Mesothelial cell of epicardium (in vitro differentiated cells): ENCODE measurements around the gene SNRPA1. TPM values are rescaled to one million over a fixed set of nuclear protein-coding genes. Genes with fewer than 3 reads are reported as not detected.

ENCODE experiments used
- DNase-seq, 2 experiments: peaks; one replicate each; pipeline ENCODE4 v3.0.0; 2021; ENCODE audit warnings: low spot score in 2 of 2; ENCODE audit not compliant: unreplicated experiment in 2 of 2
- H3K27ac Mint-ChIP-seq: 2 replicates; pipeline ENCODE4 v1.8.0; 2021; ENCODE audit warnings: mixed read lengths
- H3K27me3 Mint-ChIP-seq: 2 replicates; pipeline ENCODE4 v1.8.0; 2021; ENCODE audit warnings: low read depth, mixed read lengths
- H3K36me3 Mint-ChIP-seq: 2 replicates; pipeline ENCODE4 v1.8.0; 2021; ENCODE audit warnings: mixed read lengths
- H3K4me1 Mint-ChIP-seq: 2 replicates; pipeline ENCODE4 v1.8.0; 2021; ENCODE audit warnings: mixed read lengths
- H3K4me3 Mint-ChIP-seq: 2 replicates; pipeline ENCODE4 v1.8.0; 2021; ENCODE audit warnings: mild to moderate bottlenecking, moderate library complexity, mixed read lengths
- H3K9me3 Mint-ChIP-seq: 2 replicates; pipeline ENCODE4 v1.8.0; 2021; ENCODE audit warnings: mixed read lengths
- CTCF ChIP-seq: fragments of 200-600 bp; sonication (generic); IDR thresholded peaks from one replicate; pipeline ENCODE4 v1.5.0; 2021; ENCODE audit warnings: antibody characterized with exemption; ENCODE audit not compliant: unreplicated experiment
- total RNA-seq: library from RNA; stranded (reverse); gene quantifications from 3 replicates; pipeline ENCODE4 v1.2.1, GENCODE V29; 2021

SNRPA1 gene
- total RNA-seq, 1 donor from 2014 or later, result 82.8 TPM

- DNase-seq, result no peak
- H3K4me1 Mint-ChIP-seq, result no peaks in the 10 kb centered on the region
- no peak for TF ChIP-seq CTCF
- peaks cover 60% of the 10 kb centered on the region for H3K27me3 Mint-ChIP-seq
- H3K9me3 Mint-ChIP-seq, result no peaks in the 10 kb centered on the region
- H3K4me3 Mint-ChIP-seq, result no peak overlapping the region
- no peaks in the 10 kb centered on the region for H3K36me3 Mint-ChIP-seq
- no peak overlapping the region for H3K27ac Mint-ChIP-seq
Measured at GRCh38 chr15:101322854-101323477, 27.9 kb upstream of the SNRPA1 start.

GRCh38 chr15:101322016-101322695 is 27.1 kb upstream of the SNRPA1 start:
- no peak overlapping the region for H3K27ac Mint-ChIP-seq
- H3K9me3 Mint-ChIP-seq, result no peaks in the 10 kb centered on the region
- H3K27me3 Mint-ChIP-seq, result peaks cover 55% of the 10 kb centered on the region
- H3K36me3 Mint-ChIP-seq, result no peaks in the 10 kb centered on the region
- H3K4me1 Mint-ChIP-seq, result no peaks in the 10 kb centered on the region
- H3K4me3 Mint-ChIP-seq, result no peak overlapping the region
- DNase-seq, result no peak
- TF ChIP-seq CTCF, result no peak

GRCh38 chr15:101320501-101321052 is 25.5 kb upstream of the SNRPA1 start:
- Mint-ChIP-seq H3K4me1 (no peaks in the 10 kb centered on the region), H3K27me3 (peaks cover 46% of the 10 kb centered on the region), H3K9me3 (no peaks in the 10 kb centered on the region), H3K36me3 (no peaks in the 10 kb centered on the region), H3K27ac (no peak overlapping the region), H3K4me3 (no peak overlapping the region)
- no peak for DNase-seq
- no peak for TF ChIP-seq CTCF

- Mint-ChIP-seq H3K4me1 (no peaks in the 10 kb centered on the region), H3K9me3 (no peaks in the 10 kb centered on the region), H3K4me3 (no peak overlapping the region), H3K27ac (no peak overlapping the region), H3K27me3 (peaks cover 46% of the 10 kb centered on the region), H3K36me3 (no peaks in the 10 kb centered on the region)
- TF ChIP-seq CTCF, result no peak
- DNase-seq, result no peak
Measured at GRCh38 chr15:101318839-101319238, 23.8 kb upstream of the SNRPA1 start.

GRCh38 chr15:101318147-101318819 is 23.2 kb upstream of the SNRPA1 start:
- Mint-ChIP-seq H3K27me3 (peaks cover 46% of the 10 kb centered on the region), H3K36me3 (no peaks in the 10 kb centered on the region), H3K4me1 (no peaks in the 10 kb centered on the region), H3K27ac (no peak overlapping the region), H3K9me3 (no peaks in the 10 kb centered on the region), H3K4me3 (no peak overlapping the region)
- no peak for DNase-seq
- no peak for TF ChIP-seq CTCF
